Retinal pigment epithelial cell (primary cell): ENCODE measurements around the gene ATP8A2.
"Not testable (repeated sequence)": the region's sequence is repeated elsewhere in the genome, so short reads cannot be mapped to it uniquely, and the experiment has no call there.

Experiments used
- DNase-seq: peaks from one replicate; pipeline ENCODE4 v3.0.0-alpha.2; 2010; ENCODE audit warnings: low read depth
- H3K4me3 ChIP-seq: 2 replicates; pipeline ENCODE4 v1.5.1; 2011; ENCODE audit warnings: mild to moderate bottlenecking, low read length, control low read depth, moderate library complexity
- TF ChIP-seq, protein P1 (sequence below): conservative IDR thresholded peaks from 2 replicates; pipeline ENCODE4 v1.5.1; 2011; ENCODE audit warnings: low read depth, low read length, control low read depth, inconsistent platforms

ATP8A2 gene

DNA sequence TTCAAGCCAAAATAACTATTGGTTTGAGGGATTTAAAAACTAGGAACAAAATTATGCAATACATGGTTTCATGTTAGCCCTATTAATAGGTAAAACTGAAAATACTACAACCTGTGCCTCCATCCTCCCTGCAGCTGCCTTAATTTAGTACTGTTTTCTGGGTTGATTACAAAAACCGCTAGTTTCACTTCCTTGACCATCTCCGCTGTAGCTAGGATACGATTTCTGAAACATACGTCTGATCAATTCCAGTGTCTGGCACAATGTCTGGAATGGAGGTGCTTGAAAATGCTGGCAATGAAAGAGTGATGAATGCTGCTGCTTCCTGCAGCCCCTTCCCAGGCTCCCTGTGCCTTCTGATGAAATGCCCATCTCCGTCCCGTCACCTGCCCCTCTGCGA, 406.6 kb downstream of the ATP8A2 start:
- no peak overlapping the region for H3K4me3 ChIP-seq
- TF ChIP-seq, protein P1, sequence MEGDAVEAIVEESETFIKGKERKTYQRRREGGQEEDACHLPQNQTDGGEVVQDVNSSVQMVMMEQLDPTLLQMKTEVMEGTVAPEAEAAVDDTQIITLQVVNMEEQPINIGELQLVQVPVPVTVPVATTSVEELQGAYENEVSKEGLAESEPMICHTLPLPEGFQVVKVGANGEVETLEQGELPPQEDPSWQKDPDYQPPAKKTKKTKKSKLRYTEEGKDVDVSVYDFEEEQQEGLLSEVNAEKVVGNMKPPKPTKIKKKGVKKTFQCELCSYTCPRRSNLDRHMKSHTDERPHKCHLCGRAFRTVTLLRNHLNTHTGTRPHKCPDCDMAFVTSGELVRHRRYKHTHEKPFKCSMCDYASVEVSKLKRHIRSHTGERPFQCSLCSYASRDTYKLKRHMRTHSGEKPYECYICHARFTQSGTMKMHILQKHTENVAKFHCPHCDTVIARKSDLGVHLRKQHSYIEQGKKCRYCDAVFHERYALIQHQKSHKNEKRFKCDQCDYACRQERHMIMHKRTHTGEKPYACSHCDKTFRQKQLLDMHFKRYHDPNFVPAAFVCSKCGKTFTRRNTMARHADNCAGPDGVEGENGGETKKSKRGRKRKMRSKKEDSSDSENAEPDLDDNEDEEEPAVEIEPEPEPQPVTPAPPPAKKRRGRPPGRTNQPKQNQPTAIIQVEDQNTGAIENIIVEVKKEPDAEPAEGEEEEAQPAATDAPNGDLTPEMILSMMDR: no peak
- no peak for DNase-seq

DNA sequence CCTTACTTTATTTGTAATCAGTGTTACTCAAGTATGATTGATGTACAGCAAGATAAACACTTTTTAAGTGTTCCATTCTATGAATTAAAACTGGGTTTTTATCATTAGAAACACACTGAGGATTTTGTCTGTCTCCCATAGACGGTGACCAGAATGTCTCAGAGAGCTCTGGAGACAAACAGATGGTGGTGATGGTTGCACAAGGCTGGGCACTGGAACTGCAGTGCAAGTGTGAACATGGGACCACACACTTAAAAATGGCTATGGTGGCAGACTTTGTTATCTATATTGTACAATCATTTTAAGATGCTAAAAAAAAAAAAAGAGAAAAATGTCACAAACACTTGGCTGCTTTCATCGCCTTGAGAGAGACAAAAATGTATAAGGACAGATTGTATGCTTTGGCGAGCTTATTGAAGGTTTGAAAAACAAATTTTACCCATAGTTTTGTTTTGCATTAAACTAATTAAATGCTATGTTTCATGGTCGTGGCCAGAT, 407.1 kb downstream of the ATP8A2 start:
- no peak overlapping the region for H3K4me3 ChIP-seq
- DNase-seq: no peak
- TF ChIP-seq, protein P1: no peak

- no peak for DNase-seq
- TF ChIP-seq, protein P1: no peak
Observed at GRCh38 chr13:25783076-25783475, 411.3 kb downstream of the ATP8A2 start.

GRCh38 chr13:25783601-25784024, 411.8 kb downstream of the ATP8A2 start:
- no peak for DNase-seq
- TF ChIP-seq, protein P1: no peak
- no peak overlapping the region for H3K4me3 ChIP-seq

More at GRCh38 chr13:25783076-25783475, 411.3 kb downstream of the ATP8A2 start:
- H3K4me3 ChIP-seq: no peak overlapping the region

DNA sequence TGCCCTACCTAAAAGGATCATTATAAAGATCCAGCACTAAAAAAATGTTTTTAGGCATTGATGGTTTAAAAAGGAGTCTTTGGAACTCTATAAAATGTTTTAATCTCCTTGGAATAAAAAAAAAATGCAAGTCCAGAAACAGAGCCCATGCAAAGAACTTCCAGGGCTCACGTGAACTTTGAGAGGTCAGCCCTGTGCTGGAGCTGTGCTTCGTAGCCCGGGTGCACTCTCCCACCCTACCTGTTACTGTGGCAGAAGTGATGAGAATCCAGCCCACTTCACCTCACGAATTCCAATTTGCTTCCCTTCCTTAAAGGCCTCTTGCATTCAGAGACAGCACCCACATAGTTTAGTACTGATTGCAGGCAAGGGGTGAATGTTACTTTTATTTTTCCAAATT, 412.3 kb downstream of the ATP8A2 start:
- no peak overlapping the region for H3K4me3 ChIP-seq
- DNase-seq: no peak
- TF ChIP-seq, protein P1: no peak

DNA sequence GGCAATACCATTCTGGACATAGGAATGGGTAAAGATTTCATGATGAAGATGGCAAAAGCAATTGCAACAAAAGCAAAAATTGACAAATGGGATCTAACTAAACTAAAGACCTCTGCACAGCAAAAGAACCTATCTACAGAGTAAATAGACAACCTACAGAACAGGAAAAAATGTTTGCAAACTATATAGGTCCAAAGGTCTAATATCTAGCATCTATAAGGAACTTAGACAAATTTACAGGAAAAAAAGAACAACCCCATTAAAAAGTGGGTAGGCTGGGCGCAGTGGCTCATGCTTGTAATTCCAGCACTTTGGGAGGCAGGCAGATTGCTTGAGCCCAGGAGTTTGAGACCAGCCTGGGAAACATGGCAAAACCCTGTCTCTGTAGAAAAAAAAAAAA, 418.4 kb downstream of the ATP8A2 start:
- H3K4me3 ChIP-seq, DNase-seq: not testable (repeated sequence)

GRCh38 chr13:25795277-25795676, 423.5 kb downstream of the ATP8A2 start:
- TF ChIP-seq, protein P1: no peak
- H3K4me3 ChIP-seq: no peak overlapping the region
- DNase-seq: no peak

DNA sequence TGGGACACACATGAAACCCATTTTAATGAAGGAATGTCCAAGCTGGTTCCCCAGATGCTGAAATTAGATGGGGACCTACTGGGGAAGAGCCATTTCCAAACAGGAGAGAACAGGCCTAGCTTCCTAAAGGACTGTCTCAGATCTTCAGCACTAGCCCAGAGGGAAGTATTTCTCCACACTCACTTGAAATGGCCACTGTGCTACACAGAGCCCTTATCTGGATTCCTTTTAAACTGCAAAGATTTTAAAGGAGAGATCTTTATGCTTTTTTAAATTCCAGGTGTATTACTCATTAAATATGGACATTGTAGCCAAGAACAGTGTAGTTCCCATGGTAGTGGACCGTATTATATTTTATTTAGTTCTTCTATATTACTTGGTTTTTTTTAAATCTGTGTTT, 424.7 kb downstream of the ATP8A2 start:
- TF ChIP-seq, protein P1: no peak
- no peak for DNase-seq
- H3K4me3 ChIP-seq: no peak overlapping the region
